Osteoblast (primary cell): ENCODE results near the gene MARCHF10. TPM values are rescaled to one million over a fixed set of nuclear protein-coding genes. Genes with fewer than 3 reads are reported as not detected.
A peak's percentile ranks its signal among the peaks of the same experiment; 100 is the strongest.

Source experiments
- DNase-seq: peaks from one replicate; pipeline ENCODE4 v3.0.0; 2011; ENCODE audit warnings: low spot score, mixed read lengths; ENCODE audit not compliant: insufficient read length; ENCODE audit errors: missing footprints
- H2AFZ ChIP-seq: 2 replicates; pipeline ENCODE4 v1.6.0; 2011; ENCODE audit warnings: mild to moderate bottlenecking, low read length
- H3K27ac ChIP-seq: 2 replicates; pipeline ENCODE4 v1.5.1; 2011; ENCODE audit warnings: mild to moderate bottlenecking, low read depth, low read length, moderate library complexity
- H3K27me3 ChIP-seq: 2 replicates; pipeline ENCODE4 v1.6.0; 2012; ENCODE audit warnings: mild to moderate bottlenecking, control low read depth, inconsistent platforms, low read length, moderate library complexity; ENCODE audit not compliant: insufficient read depth
- H3K36me3 ChIP-seq: 2 replicates; pipeline ENCODE4 v1.5.1; 2011; ENCODE audit warnings: mild to moderate bottlenecking, low read length, control low read depth, moderate library complexity; ENCODE audit not compliant: insufficient read depth
- H3K4me1 ChIP-seq: 2 replicates; pipeline ENCODE4 v1.5.1; 2011; ENCODE audit warnings: mild to moderate bottlenecking, low read length, control low read depth, moderate library complexity; ENCODE audit not compliant: insufficient read depth
- H3K4me2 ChIP-seq: 2 replicates; pipeline ENCODE4 v1.6.0; 2011; ENCODE audit warnings: mild to moderate bottlenecking, low read length; ENCODE audit not compliant: insufficient read depth
- H3K4me3 ChIP-seq: fragments of 200-600 bp; sonication (generic); 3 replicates; pipeline ENCODE4 v1.5.1; 2012; ENCODE audit warnings: mild to moderate bottlenecking, low read length, inconsistent platforms; ENCODE audit not compliant: insufficient read depth
- H3K79me2 ChIP-seq: 2 replicates; pipeline ENCODE4 v1.6.0; 2012; ENCODE audit warnings: mild to moderate bottlenecking, low read length, control low read depth, inconsistent platforms; ENCODE audit not compliant: insufficient read depth
- H3K9me3 ChIP-seq: 2 replicates; pipeline ENCODE4 v1.5.1; 2011; ENCODE audit warnings: low read depth, low read length, control low read depth
- H4K20me1 ChIP-seq: 2 replicates; pipeline ENCODE4 v1.6.0; 2012; ENCODE audit warnings: mild to moderate bottlenecking, low read length, control low read depth; ENCODE audit not compliant: insufficient read depth
- total RNA-seq: library from RNA; depleted of rRNA; stranded (reverse); fragments of >200 nt; gene quantifications from 2 replicates; pipeline ENCODE4 v1.2.3, GENCODE V29; 2012
- TF ChIP-seq, protein P1 (sequence below): IDR thresholded peaks from 2 replicates; pipeline ENCODE4 v1.5.1; 2011; ENCODE audit warnings: mild to moderate bottlenecking, low read depth, low read length, moderate library complexity; ENCODE audit errors: extremely low read depth

Gene MARCHF10
- total RNA-seq, 1 donor, result under 0.01 TPM

DNA sequence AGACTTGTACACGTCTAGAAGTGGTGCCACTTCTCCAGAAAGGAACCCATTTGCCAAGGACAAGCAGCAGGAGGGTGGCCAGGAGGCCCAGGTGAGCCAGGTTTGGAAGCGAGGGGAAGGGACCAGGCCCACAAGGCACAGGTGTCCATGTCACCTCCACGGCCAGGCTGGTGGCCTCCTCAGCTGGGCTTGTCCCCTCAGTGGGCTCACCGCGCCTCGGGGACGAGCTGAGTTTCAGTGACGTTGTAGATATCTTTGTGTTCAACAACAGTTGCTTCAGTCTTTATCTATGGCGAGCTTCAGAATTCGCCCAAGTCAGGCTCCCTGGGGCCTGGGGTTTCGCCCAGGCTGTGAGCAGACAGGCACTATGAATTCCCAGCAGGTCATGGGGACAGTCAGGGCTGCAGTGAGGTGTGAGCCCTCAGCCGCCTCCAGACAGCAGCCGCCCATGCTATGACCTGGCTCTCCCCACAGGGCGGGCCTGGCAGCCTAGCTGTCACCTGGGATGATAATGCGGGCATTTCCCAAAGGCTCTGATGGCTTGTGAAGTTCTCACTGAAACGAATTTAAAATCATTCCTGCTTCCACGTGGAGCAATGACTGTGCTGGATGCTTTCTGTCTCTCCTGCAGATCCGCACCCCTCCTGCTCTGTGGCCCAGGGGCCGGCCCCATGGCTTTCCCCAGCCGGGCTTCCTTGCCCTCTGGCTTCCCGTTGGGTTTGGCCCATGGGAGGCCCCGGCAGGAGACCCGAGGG lies 91.1 kb downstream of the MARCHF10 start:
- H3K36me3 ChIP-seq, result no peaks in the 10 kb centered on the region
- H3K4me1 ChIP-seq, result peaks cover 28% of the 10 kb centered on the region
- no peak overlapping the region for H3K4me2 ChIP-seq
- no peak overlapping the region for H3K4me3 ChIP-seq
- no peak for DNase-seq
- TF ChIP-seq, protein P1, sequence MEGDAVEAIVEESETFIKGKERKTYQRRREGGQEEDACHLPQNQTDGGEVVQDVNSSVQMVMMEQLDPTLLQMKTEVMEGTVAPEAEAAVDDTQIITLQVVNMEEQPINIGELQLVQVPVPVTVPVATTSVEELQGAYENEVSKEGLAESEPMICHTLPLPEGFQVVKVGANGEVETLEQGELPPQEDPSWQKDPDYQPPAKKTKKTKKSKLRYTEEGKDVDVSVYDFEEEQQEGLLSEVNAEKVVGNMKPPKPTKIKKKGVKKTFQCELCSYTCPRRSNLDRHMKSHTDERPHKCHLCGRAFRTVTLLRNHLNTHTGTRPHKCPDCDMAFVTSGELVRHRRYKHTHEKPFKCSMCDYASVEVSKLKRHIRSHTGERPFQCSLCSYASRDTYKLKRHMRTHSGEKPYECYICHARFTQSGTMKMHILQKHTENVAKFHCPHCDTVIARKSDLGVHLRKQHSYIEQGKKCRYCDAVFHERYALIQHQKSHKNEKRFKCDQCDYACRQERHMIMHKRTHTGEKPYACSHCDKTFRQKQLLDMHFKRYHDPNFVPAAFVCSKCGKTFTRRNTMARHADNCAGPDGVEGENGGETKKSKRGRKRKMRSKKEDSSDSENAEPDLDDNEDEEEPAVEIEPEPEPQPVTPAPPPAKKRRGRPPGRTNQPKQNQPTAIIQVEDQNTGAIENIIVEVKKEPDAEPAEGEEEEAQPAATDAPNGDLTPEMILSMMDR, result no peak
- H3K79me2 ChIP-seq, result no peaks in the 10 kb centered on the region
- H2AFZ ChIP-seq, result no peak overlapping the region
- H4K20me1 ChIP-seq, result no peaks in the 10 kb centered on the region
- H3K27ac ChIP-seq, result no peak overlapping the region
- H3K27me3 ChIP-seq, result no peaks in the 10 kb centered on the region
- no peaks in the 10 kb centered on the region for H3K9me3 ChIP-seq

DNA sequence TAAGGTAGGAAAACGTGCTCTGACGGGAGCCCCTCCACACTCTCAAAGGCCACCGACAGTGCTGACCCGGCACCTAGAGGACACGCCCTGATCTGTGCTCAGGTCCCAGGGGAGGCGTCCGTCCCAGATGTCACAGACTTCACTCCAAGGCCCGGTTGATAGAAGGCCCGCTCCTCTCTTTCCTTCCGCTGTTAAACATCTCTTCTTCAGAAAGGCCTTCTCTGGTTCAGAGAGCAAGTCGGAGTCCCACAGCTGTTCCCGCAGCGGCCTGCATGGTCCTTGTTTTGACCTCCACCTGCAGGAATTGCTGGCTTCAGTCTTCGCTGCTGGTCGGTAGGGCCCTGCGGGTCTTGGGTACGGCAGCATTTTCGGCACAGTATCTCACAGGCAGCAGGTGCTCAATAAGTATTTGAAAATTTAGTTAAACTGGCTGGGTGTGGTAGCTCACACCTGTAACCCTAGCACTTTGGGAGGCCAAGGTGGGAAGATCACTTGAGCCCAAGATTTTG lies 92.2 kb downstream of the MARCHF10 start:
- H3K27me3 ChIP-seq, result no peaks in the 10 kb centered on the region
- DNase-seq, result no peak
- H3K4me1 ChIP-seq, result peaks cover 32% of the 10 kb centered on the region
- no peak overlapping the region for H3K4me3 ChIP-seq
- no peak overlapping the region for H3K27ac ChIP-seq
- H3K9me3 ChIP-seq, result no peaks in the 10 kb centered on the region
- H3K36me3 ChIP-seq, result no peaks in the 10 kb centered on the region
- no peaks in the 10 kb centered on the region for H4K20me1 ChIP-seq
- TF ChIP-seq, protein P1, result no peak
- no peak overlapping the region for H2AFZ ChIP-seq
- no peak overlapping the region for H3K4me2 ChIP-seq
- no peaks in the 10 kb centered on the region for H3K79me2 ChIP-seq

DNA sequence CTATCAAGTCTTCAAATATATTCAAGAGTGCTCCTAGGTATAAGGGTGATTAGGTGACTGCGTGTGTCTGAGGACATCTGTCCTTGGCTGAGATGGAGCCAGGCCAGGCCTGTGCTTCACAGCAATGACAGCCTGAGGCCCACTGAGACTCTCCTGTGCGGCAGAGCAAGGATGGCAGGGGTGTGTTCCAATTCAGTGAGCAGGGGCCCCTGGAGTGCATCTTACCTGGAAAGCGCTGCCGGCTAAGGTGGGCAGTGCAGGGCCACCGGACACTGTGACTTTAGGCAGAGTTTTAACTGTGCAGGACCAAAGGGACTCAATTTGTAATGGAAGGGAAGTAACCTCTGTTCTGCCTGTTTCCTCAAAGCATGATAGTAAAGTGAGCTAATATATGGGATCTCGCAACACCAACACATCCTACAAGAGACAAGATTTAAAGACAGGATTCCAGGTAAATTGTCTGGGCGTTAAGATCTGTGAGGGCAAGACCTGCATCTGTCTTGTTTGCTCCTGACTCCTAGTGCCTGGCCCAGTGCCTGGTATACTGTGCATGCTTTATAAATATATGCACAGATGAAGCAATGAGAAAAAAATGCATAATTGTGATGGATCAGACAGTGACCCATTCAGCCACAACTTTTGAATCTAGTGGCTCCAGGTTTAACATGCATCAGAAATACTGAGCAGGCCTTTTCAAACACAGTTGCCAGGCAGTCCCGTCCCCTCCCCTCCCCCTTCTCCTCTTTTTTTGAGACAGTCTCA lies 93.9 kb downstream of the MARCHF10 start:
- H2AFZ ChIP-seq, result no peak overlapping the region
- no peaks in the 10 kb centered on the region for H3K27me3 ChIP-seq
- no peaks in the 10 kb centered on the region for H3K36me3 ChIP-seq
- TF ChIP-seq, protein P1, result no peak
- no peak overlapping the region for H3K4me2 ChIP-seq
- no peaks in the 10 kb centered on the region for H3K9me3 ChIP-seq
- H3K4me1 ChIP-seq, result peaks cover 32% of the 10 kb centered on the region
- H3K79me2 ChIP-seq, result no peaks in the 10 kb centered on the region
- peak overlapping the region; percentile 73 for H3K27ac ChIP-seq
- DNase-seq, result peak; percentile 74
- no peaks in the 10 kb centered on the region for H4K20me1 ChIP-seq
- no peak overlapping the region for H3K4me3 ChIP-seq
